Right lobe of liver (tissue), 6 donors: ENCODE results near the gene CNTNAP1. TPM values are rescaled to one million over a fixed set of nuclear protein-coding genes. Genes with fewer than 3 reads are reported as not detected.

ENCODE experiments used
- ATAC-seq, 4 donors: fragments of 200-7000 bp; cut with Tn5 transposase; one replicate each; pipeline ENCODE4 v1.9.1; 2020; ENCODE audit warnings: mild to moderate bottlenecking in 4 of 4, moderate library complexity in 4 of 4
- DNase-seq, 3 donors: peaks; one replicate each; pipeline ENCODE4 v3.0.0-alpha.2; 2020
- H3K27ac ChIP-seq, 3 donors: fragments of 200-600 bp; one replicate each; pipeline ENCODE4 v1.8.0; 2022
- H3K27me3 ChIP-seq, 2 donors: fragments of 200-600 bp; one replicate each; pipeline ENCODE4 v1.8.0; 2022
- H3K36me3 ChIP-seq, 4 donors: fragments of 200-600 bp; sonication (generic) in 1 of 4; one replicate each; pipeline versions ENCODE4 v1.5.1 to v1.8.0; 2017 to 2022; ENCODE audit warnings: control low read depth in 1 of 4
- H3K4me1 ChIP-seq, 4 donors: fragments of 200-600 bp; sonication (generic) in 1 of 4; one replicate each; pipeline versions ENCODE4 v1.5.1 to v1.8.0; 2017 to 2022; ENCODE audit warnings: control low read depth in 1 of 4
- H3K4me3 ChIP-seq, 3 donors: fragments of 200-600 bp; one replicate each; pipeline ENCODE4 v1.8.0; 2022
- H3K9me3 ChIP-seq, 4 donors: fragments of 200-600 bp; sonication (generic) in 1 of 4; one replicate each; pipeline versions ENCODE4 v1.5.1 to v1.8.0; 2017 to 2022; ENCODE audit warnings: control low read depth in 1 of 4
- POLR2A ChIP-seq: fragments of 450-650 bp; IDR thresholded peaks from one replicate; pipeline ENCODE4 v1.6.1; 2017; ENCODE audit warnings: antibody characterized with exemption, mild to moderate bottlenecking
- WGBS: methylation state at CpG from one replicate; pipeline ENCODE4 v1.1.6; 2018; ENCODE audit warnings: low coverage, low lambda C conversion rate; ENCODE audit not compliant: insufficient coverage; ENCODE audit errors: missing lambda C conversion rate; 5-methylcytosine and 5-hydroxymethylcytosine counted together
- intact Hi-C, 2 donors: fragments of 100-400 bp; cut with DNase I; formaldehyde crosslinking; loops; one replicate each; pipeline versions ENCODE4 v1.11.2 to v1.14.1; 2022
- total RNA-seq, 6 experiments: library from RNA; depleted of rRNA in 2 of 6; stranded (reverse); fragments of >200 nt in 2 of 6; fragmentation: NEBNext Ultra II Directional in 3 of 6; extraction: Animal tissue kit (Norgen Biotek cat#: 25700) in 3 of 6; gene quantifications; one replicate each; pipeline versions ENCODE4 v1.1.0 to v1.2.4, GENCODE V29; 2016 to 2023
- TF ChIP-seq, protein P1 (sequence below), 4 donors: fragments of 200-600 bp in 3 of 4; fragments of 450-650 bp in 1 of 4; IDR thresholded peaks; one replicate each; pipeline versions ENCODE4 v1.5.1 to v1.8.0; 2016 to 2022; ENCODE audit warnings: antibody characterized with exemption in 4 of 4, mild to moderate bottlenecking in 2 of 4
- donor health status: DM: no; HTN: yes; CAD: no.
- donor health status: DM: no; HTN: no; CAD: no.
- donor health status: DM: no; HTN: no; CAD: no.
- donor health status: DM: no; HTN: yes; CAD: no.
- donor health status: DM: no; HTN: yes; CAD: no.

Gene CNTNAP1
- total RNA-seq, 6 experiments from 2014 or later: 0.42 to 1.8 (median 0.56) TPM

DNA sequence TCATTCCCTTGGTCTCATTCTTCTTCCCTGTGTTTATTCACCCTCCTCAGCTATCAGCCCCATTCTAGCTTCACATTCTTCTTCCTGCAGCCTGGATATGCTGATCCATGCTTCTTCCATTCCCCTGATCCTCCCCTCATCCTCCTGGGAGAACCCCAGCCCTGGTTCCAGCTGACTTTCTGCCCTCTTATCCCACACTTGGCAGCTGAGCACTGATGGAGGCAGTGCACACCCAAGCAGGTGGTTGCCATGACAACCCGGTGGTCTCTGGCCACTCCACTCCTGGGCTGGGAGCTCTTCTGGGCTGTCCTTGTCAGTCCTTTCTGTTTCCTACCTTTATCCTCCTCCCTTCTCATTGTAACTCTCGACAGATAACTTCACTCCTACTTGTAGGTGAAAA lies 40.0 kb upstream of the CNTNAP1 start:
- intact Hi-C loops: no loop called here
- H3K27me3 ChIP-seq: no peaks in the 10 kb centered on the region
- WGBS: 14% methylated on average over 2 of the region's 2 CpGs
- DNase-seq (no peak), ATAC-seq (no peak)
- H3K4me1 ChIP-seq: no peaks in the 10 kb centered on the region
- H3K4me3 ChIP-seq: no peak overlapping the region
- no peak for TF ChIP-seq POLR2A
- TF ChIP-seq, protein P1, sequence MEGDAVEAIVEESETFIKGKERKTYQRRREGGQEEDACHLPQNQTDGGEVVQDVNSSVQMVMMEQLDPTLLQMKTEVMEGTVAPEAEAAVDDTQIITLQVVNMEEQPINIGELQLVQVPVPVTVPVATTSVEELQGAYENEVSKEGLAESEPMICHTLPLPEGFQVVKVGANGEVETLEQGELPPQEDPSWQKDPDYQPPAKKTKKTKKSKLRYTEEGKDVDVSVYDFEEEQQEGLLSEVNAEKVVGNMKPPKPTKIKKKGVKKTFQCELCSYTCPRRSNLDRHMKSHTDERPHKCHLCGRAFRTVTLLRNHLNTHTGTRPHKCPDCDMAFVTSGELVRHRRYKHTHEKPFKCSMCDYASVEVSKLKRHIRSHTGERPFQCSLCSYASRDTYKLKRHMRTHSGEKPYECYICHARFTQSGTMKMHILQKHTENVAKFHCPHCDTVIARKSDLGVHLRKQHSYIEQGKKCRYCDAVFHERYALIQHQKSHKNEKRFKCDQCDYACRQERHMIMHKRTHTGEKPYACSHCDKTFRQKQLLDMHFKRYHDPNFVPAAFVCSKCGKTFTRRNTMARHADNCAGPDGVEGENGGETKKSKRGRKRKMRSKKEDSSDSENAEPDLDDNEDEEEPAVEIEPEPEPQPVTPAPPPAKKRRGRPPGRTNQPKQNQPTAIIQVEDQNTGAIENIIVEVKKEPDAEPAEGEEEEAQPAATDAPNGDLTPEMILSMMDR (IDR thresholded peaks at IDR 0.05): no peak
- H3K27ac ChIP-seq: no peak overlapping the region
- H3K9me3 ChIP-seq: no peaks in the 10 kb centered on the region
- no peaks in the 10 kb centered on the region for H3K36me3 ChIP-seq

DNA sequence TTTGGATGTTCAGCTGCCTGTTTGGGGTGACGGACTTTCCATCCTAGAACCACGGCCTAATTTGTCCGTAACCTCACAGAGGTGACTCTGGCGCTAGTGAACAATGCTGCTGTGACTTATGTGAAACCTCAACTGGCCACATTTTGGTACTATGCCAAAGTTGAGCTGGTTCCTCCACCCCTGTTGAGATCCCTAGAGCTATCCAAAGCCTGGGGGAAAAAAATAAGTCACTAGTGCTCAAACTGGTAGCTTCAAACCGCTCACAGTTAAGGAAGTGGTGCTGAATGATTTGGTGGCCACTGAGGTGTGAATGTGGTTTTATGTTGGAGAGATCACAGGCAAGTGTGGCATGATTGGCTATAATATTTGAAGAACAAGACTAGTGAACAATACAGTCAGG lies 34.6 kb upstream of the CNTNAP1 start:
- H3K9me3 ChIP-seq: no peaks in the 10 kb centered on the region
- H3K4me3 ChIP-seq: no peak overlapping the region
- intact Hi-C loops: no loop called here
- no peak overlapping the region for H3K27ac ChIP-seq
- H3K27me3 ChIP-seq: no peaks in the 10 kb centered on the region
- no peaks in the 10 kb centered on the region for H3K36me3 ChIP-seq
- WGBS: 69% methylated on average over 5 of the region's 5 CpGs
- no peak for TF ChIP-seq POLR2A
- TF ChIP-seq, protein P1 (IDR thresholded peaks at IDR 0.05): no peak
- DNase-seq (no peak), ATAC-seq (no peak)
- H3K4me1 ChIP-seq: no peaks in the 10 kb centered on the region

DNA sequence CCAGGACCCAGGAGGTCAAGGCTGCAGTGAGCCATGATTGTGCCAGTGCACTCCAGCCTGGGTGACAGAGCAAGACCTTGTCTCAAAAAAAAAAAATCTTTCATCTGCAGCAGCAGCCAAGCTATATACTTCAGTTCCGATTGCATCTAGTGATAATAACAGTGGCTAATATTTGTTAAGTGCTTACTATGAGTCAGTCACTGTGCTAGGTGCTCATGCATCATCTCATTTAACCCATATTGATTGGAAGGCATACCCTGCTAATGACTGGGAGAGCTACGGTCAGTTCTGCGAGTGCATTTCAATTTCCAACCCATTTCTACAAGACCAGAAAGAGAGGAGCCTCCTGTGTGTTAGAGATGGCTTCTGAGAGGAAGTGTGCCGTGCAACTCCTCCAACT lies 30.9 kb upstream of the CNTNAP1 start:
- 79% methylated on average over 4 of the region's 4 CpGs for WGBS
- DNase-seq (no peak), ATAC-seq (no peak)
- TF ChIP-seq, protein P1 (IDR thresholded peaks at IDR 0.05): no peak
- TF ChIP-seq POLR2A: no peak
- H3K4me1 ChIP-seq: peaks cover 0 to 6% (median 0%) of the 10 kb centered on the region in 4 donors
- H3K4me3 ChIP-seq: no peak overlapping the region
- no peaks in the 10 kb centered on the region for H3K36me3 ChIP-seq
- H3K9me3 ChIP-seq: no peaks in the 10 kb centered on the region
- no peaks in the 10 kb centered on the region for H3K27me3 ChIP-seq
- H3K27ac ChIP-seq: no peak overlapping the region
- intact Hi-C loops: no loop called here

DNA sequence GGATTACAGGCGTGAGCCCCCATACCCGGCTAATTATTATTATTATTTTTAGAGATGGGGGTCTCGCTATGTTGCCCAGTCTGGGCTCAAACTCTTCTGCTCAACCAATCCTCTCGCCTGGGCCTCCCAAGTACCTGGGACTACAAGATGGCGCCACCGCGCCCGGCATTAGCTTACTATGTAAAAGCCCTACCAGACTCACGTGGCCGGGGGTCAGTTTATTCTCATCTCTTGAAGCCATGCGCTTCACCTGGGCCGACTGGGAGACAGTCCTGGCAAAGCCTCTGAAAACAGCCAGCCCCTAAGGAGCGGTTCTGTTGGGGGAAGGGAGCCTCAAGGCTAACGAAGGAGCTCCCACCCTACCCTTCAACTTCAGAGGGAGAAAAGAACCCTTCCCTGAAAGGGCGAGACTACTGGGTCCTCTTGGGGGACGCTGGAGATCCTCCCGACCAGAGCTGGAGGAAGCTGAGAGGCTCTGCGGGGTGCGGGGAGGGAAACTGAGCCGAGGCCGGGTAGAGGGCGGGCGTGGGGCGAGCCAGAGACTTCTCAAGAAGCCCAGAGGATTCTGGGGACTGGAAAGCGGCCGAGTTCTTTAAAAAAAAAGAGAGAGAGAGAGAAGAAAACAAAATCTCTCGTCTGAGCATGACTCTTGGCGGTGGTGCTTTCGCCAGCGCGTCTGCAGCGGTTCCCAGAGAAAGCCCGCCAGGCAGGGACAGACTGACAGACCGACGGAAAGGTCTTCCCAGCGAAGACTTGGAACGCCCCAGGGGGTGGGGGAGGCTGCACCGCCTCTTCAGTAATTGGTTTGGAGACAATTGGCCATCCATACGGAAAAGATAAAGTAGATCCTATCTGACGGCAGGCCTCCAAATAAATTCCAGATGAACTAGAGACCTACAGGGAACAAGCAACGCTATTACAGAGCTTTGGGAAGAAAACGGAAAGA lies 28.9 kb upstream of the CNTNAP1 start:
- H3K27ac ChIP-seq: peak overlapping the region in 2 of 3 donors; percentile 20 to 33
- no peaks in the 10 kb centered on the region for H3K27me3 ChIP-seq
- intact Hi-C loops: no loop called here
- no peaks in the 10 kb centered on the region for H3K36me3 ChIP-seq
- H3K9me3 ChIP-seq: no peaks in the 10 kb centered on the region
- TF ChIP-seq POLR2A: no peak
- TF ChIP-seq, protein P1 (IDR thresholded peaks at IDR 0.05): no peak
- H3K4me1 ChIP-seq: peaks cover 0 to 6% (median 0%) of the 10 kb centered on the region in 4 donors
- H3K4me3 ChIP-seq: peak overlapping the region in 1 of 3 donors; percentile 29
- DNase-seq (peak in 2 of 3 donors; percentile 23 to 50), ATAC-seq (peak; percentile 41 to 61 (median 58))
- 20% methylated on average over 29 of the region's 42 CpGs for WGBS
